Panc1 (cell line): ENCODE measurements around the gene DTX3. TPM values are rescaled to one million over a fixed set of nuclear protein-coding genes. Genes with fewer than 3 reads are reported as not detected.

ENCODE experiments used
- ATAC-seq: fragments of 200-7000 bp; cut with Tn5 transposase; 2 replicates; pipeline ENCODE4 v1.9.1; 2020; ENCODE audit warnings: mild to moderate bottlenecking, moderate library complexity
- BruUV-seq: library from RNA; stranded (reverse); fragments of 400-500 nt; replicated peaks from 2 replicates; lab custom pipeline; 2021; lab: Mats Ljungman, UMichigan
- CTCF ChIA-PET: fragments of 300-600 bp; sonication (Branson Sonifier 250); formaldehyde crosslinking; loops from one replicate; lab custom pipeline; 2022; ENCODE audit warnings: antibody characterized with exemption; lab: Charles Lee
- POLR2A ChIA-PET: fragments of 300-600 bp; sonication (Branson Sonifier 250); formaldehyde crosslinking; loops from one replicate; lab custom pipeline; 2022; ENCODE audit warnings: antibody characterized with exemption; lab: Charles Lee
- DNase-seq: peaks from one replicate; pipeline ENCODE4 v3.0.0-alpha.2; 2010; ENCODE audit warnings: low read depth, low spot score
- H3K27ac ChIP-seq: 2 replicates; pipeline ENCODE4 v1.5.1; 2011; ENCODE audit warnings: mild to moderate bottlenecking, low read length, inconsistent platforms
- H3K27me3 ChIP-seq: fragments of 200-500 bp; sonication (Bioruptor generic); 2 replicates; pipeline ENCODE4 v1.6.0; 2014; ENCODE audit warnings: low read length, inconsistent platforms; ENCODE audit not compliant: control insufficient read depth, insufficient read depth
- H3K36me3 ChIP-seq: fragments of 200-500 bp; sonication (Bioruptor generic); 2 replicates; pipeline ENCODE4 v1.5.1; 2014; ENCODE audit warnings: inconsistent platforms, mild to moderate bottlenecking, low read length, moderate library complexity; ENCODE audit not compliant: control insufficient read depth, insufficient read depth
- H3K4me1 ChIP-seq: 2 replicates; pipeline ENCODE4 v1.5.1; 2011; ENCODE audit warnings: inconsistent platforms, mild to moderate bottlenecking, low read length, moderate library complexity; ENCODE audit not compliant: control insufficient read depth, insufficient read depth
- H3K4me3 ChIP-seq, 2 experiments: 2 replicates each; pipeline ENCODE4 v1.5.1; 2011 to 2012; ENCODE audit warnings: low read depth in 2 of 2, low read length in 2 of 2, mild to moderate bottlenecking in 2 of 2, inconsistent platforms in 1 of 2, moderate library complexity in 1 of 2
- H3K9me3 ChIP-seq: fragments of 200-500 bp; sonication (Bioruptor generic); 2 replicates; pipeline ENCODE4 v1.5.1; 2014; ENCODE audit warnings: low read depth, mild to moderate bottlenecking, inconsistent platforms, low read length, moderate library complexity; ENCODE audit not compliant: control insufficient read depth, insufficient read depth
- POLR2AphosphoS5 ChIP-seq: IDR thresholded peaks from 2 replicates; pipeline ENCODE4 v1.6.1; 2012; ENCODE audit warnings: mild to moderate bottlenecking, low read depth, low read length, moderate library complexity
- SIN3A ChIP-seq: IDR thresholded peaks from 2 replicates; pipeline ENCODE4 v1.6.1; 2012; ENCODE audit warnings: low read depth, mild to moderate bottlenecking, low read length, moderate library complexity, borderline replicate concordance; ENCODE audit not compliant: insufficient read depth
- TCF7L2 ChIP-seq: IDR thresholded peaks from 2 replicates; pipeline ENCODE4 v1.6.1; 2011; ENCODE audit warnings: mild to moderate bottlenecking, low read depth, low read length, inconsistent platforms
- in situ Hi-C: cut with HindIII; loops from 2 replicates; pipeline ENCODE4 v1.10.0; 2016; ENCODE audit warnings: low sequenced_read_pairs, low pct_unique_long_range_greater_than_20kb
- intact Hi-C: fragments of 100-400 bp; cut with micrococcal nuclease; formaldehyde crosslinking; loops from one replicate; pipeline ENCODE4 v1.10.0; 2022; ENCODE audit not compliant: unreplicated experiment
- total RNA-seq: library from RNA; stranded (reverse); gene quantifications from one replicate; pipeline ENCODE4 v1.2.1, GENCODE V29; 2021; ENCODE audit not compliant: unreplicated experiment
- TF ChIP-seq, protein P1 (sequence below), 2 experiments: IDR thresholded peaks; 2 replicates each; pipeline ENCODE4 v1.6.1; 2011 to 2012; ENCODE audit warnings: low read depth in 2 of 2, control low read depth in 1 of 2, low read length in 1 of 2, mild to moderate bottlenecking in 1 of 2, moderate library complexity in 1 of 2; ENCODE audit not compliant: insufficient read depth in 1 of 2
- TF ChIP-seq, protein P2 (sequence below): fragments of 450-650 bp; IDR thresholded peaks from 2 replicates; pipeline ENCODE4 v1.5.1; 2017; ENCODE audit warnings: mild to moderate bottlenecking

DTX3 gene
- total RNA-seq, 1 experiment from 2014 or later = 37.8 TPM

DNA sequence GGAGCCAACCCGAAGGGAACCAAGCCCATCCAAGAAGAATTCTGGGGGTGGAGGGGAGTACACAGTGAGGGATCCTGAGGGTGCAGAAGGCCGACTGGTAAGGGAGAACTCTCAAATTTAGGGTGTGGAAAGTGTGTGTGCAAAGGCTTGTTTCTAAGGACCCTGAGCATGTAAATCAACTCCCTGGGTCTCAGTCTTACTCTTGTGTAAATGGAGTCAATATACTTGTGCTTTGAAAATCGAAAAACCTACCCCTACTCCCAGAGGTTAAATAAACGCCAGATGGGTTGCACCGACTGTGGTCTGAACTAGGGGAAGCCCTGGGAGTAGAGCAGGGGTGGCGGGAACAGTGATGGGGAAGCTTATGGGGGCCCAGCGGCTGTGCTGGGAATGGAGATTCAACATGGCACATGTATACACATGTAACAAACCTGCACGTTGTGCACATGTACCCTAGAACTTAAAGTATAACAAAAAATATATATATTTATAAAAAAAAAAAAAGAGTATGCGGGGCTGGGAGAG lies 22.4 kb downstream of the DTX3 start:
- Histone ChIP-seq H3K27ac (no peak overlapping the region), H3K9me3 (no peaks in the 10 kb centered on the region), H3K4me1 (peaks cover 10% of the 10 kb centered on the region), H3K4me3 (no peak overlapping the region), H3K36me3 (no peaks in the 10 kb centered on the region; the same call in 1 of the 2 replicates), H3K27me3 (no peaks in the 10 kb centered on the region)
- ChIA-PET CTCF (interaction anchor here (1.2 kb wide), 1 partner anchor 43 kb away, joined by 3 read pairs; no protein-coding TSS in a partner anchor), POLR2A (no interaction called here)
- BruUV-seq = no TSS peak
- no peak for ATAC-seq
- DNase-seq = no peak
- TF ChIP-seq TCF7L2 (no peak), SIN3A (no peak)
- TF ChIP-seq, protein P1, sequence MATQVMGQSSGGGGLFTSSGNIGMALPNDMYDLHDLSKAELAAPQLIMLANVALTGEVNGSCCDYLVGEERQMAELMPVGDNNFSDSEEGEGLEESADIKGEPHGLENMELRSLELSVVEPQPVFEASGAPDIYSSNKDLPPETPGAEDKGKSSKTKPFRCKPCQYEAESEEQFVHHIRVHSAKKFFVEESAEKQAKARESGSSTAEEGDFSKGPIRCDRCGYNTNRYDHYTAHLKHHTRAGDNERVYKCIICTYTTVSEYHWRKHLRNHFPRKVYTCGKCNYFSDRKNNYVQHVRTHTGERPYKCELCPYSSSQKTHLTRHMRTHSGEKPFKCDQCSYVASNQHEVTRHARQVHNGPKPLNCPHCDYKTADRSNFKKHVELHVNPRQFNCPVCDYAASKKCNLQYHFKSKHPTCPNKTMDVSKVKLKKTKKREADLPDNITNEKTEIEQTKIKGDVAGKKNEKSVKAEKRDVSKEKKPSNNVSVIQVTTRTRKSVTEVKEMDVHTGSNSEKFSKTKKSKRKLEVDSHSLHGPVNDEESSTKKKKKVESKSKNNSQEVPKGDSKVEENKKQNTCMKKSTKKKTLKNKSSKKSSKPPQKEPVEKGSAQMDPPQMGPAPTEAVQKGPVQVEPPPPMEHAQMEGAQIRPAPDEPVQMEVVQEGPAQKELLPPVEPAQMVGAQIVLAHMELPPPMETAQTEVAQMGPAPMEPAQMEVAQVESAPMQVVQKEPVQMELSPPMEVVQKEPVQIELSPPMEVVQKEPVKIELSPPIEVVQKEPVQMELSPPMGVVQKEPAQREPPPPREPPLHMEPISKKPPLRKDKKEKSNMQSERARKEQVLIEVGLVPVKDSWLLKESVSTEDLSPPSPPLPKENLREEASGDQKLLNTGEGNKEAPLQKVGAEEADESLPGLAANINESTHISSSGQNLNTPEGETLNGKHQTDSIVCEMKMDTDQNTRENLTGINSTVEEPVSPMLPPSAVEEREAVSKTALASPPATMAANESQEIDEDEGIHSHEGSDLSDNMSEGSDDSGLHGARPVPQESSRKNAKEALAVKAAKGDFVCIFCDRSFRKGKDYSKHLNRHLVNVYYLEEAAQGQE (IDR thresholded peaks at IDR 0.05; ENCODE audit: insufficient read depth in 1 of 2, low read depth in 2 of 2, low read length in 1 of 2) = no peak
- in situ Hi-C loops = no loop called here
- intact Hi-C loops = no loop called here

DNA sequence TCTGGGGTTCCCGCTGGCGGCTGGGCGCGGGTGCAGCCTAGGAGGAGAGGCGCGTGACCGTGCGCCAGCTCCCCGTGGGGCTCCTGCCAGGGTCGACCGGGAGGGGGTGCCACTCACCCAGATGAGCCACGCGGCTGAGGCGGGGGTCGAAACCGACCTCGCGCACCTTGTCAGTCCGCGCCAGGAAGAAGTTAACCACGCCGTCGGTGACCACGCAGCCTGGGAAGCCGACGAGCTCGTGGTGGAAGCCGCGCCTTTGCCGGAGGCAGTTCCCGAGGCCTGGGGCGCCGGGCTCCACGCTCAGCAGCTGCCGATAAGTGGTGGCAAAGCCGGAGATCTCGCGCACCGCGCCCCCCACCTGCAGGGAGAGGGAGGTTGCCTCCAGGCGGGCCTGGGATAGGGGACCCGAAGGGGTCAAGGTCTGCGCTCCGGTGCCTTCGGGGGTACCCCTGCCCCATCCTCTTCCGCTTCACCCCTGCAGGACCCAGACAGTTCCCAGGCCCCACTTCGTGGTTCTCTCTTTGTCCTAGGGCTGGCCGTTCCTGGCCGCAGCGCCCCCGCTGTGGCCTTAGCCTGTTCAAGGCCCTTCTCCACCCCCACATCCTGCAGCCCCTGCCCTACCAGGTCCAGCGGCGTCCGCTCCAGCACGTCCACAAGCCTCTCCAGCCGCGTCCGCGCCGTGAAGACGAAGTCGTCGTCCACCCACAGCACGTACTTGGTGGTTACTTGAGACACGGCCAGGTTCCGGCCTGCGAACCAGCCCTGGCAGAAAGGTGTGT lies 23.1 kb downstream of the DTX3 start:
- no peaks in the 10 kb centered on the region for H3K9me3 ChIP-seq
- in situ Hi-C loops (no loop called here), intact Hi-C loops (no loop called here)
- ChIA-PET POLR2A (no interaction called here), CTCF (interaction anchor here (1.2 kb wide), 1 partner anchor 43 kb away, joined by 3 read pairs; no protein-coding TSS in a partner anchor)
- H3K27ac ChIP-seq = no peak overlapping the region
- no peaks in the 10 kb centered on the region for H3K27me3 ChIP-seq
- BruUV-seq = no TSS peak
- H3K4me3 ChIP-seq = no peak overlapping the region
- TF ChIP-seq SIN3A (no peak), POLR2AphosphoS5 (no peak), TCF7L2 (no peak)
- TF ChIP-seq, protein P2, sequence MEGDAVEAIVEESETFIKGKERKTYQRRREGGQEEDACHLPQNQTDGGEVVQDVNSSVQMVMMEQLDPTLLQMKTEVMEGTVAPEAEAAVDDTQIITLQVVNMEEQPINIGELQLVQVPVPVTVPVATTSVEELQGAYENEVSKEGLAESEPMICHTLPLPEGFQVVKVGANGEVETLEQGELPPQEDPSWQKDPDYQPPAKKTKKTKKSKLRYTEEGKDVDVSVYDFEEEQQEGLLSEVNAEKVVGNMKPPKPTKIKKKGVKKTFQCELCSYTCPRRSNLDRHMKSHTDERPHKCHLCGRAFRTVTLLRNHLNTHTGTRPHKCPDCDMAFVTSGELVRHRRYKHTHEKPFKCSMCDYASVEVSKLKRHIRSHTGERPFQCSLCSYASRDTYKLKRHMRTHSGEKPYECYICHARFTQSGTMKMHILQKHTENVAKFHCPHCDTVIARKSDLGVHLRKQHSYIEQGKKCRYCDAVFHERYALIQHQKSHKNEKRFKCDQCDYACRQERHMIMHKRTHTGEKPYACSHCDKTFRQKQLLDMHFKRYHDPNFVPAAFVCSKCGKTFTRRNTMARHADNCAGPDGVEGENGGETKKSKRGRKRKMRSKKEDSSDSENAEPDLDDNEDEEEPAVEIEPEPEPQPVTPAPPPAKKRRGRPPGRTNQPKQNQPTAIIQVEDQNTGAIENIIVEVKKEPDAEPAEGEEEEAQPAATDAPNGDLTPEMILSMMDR = no peak
- TF ChIP-seq, protein P1 (IDR thresholded peaks at IDR 0.05; ENCODE audit: insufficient read depth in 1 of 2, low read depth in 2 of 2, low read length in 1 of 2) = no peak
- H3K36me3 ChIP-seq = no peaks in the 10 kb centered on the region; the same call in 1 of the 2 replicates
- H3K4me1 ChIP-seq = peaks cover 4% of the 10 kb centered on the region; the same call in 1 of the 2 replicates
- DNase-seq = no peak
- ATAC-seq = no peak
